Putamen (tissue), 1 donor: Measurements from ENCODE around the gene KAT6B.

Source experiments
- DNase-seq: peaks from one replicate; pipeline ENCODE4 v3.0.0-alpha.2; 2016; ENCODE audit warnings: low spot score

KAT6B gene

GRCh38 chr10:75018251-75018650 lies 191.9 kb downstream of the KAT6B start:
- no peak for DNase-seq

- DNase-seq = peak; percentile 20
Observed at GRCh38 chr10:75018686-75019307, 192.4 kb downstream of the KAT6B start.

- DNase-seq = peak; percentile 30
Observed at GRCh38 chr10:75019370-75019769, 193.0 kb downstream of the KAT6B start.

- no peak for DNase-seq
Observed at GRCh38 chr10:75020168-75020567, 193.8 kb downstream of the KAT6B start.

GRCh38 chr10:75021379-75022249 lies 195.2 kb downstream of the KAT6B start:
- DNase-seq = no peak

- no peak for DNase-seq
Observed at GRCh38 chr10:75023074-75023473, 196.7 kb downstream of the KAT6B start.

GRCh38 chr10:75024971-75025523 lies 198.6 kb downstream of the KAT6B start:
- DNase-seq = no peak

- DNase-seq = no peak
Observed at GRCh38 chr10:75028049-75028448, 201.6 kb downstream of the KAT6B start.

GRCh38 chr10:75028748-75029147 lies 202.3 kb downstream of the KAT6B start:
- DNase-seq = no peak

- DNase-seq = no peak
Observed at GRCh38 chr10:75029420-75029819, 203.0 kb downstream of the KAT6B start.

GRCh38 chr10:75029857-75030256 lies 203.5 kb downstream of the KAT6B start:
- DNase-seq = no peak

- no peak for DNase-seq
Observed at GRCh38 chr10:75030371-75030770, 204.0 kb downstream of the KAT6B start.

GRCh38 chr10:75032119-75032518 lies 205.7 kb downstream of the KAT6B start:
- DNase-seq = no peak

GRCh38 chr10:75032813-75033212 lies 206.4 kb downstream of the KAT6B start:
- no peak for DNase-seq

GRCh38 chr10:75033399-75034130 lies 207.2 kb downstream of the KAT6B start:
- no peak for DNase-seq

- DNase-seq = peak; percentile 34
Observed at GRCh38 chr10:75034131-75034512, 207.7 kb downstream of the KAT6B start.

- DNase-seq = no peak
Observed at GRCh38 chr10:75034714-75035258, 208.4 kb downstream of the KAT6B start.

- DNase-seq = no peak
Observed at GRCh38 chr10:75035975-75036708, 209.7 kb downstream of the KAT6B start.

- DNase-seq = peak; percentile 31
Observed at GRCh38 chr10:75037171-75038153, 211.1 kb downstream of the KAT6B start.

GRCh38 chr10:75038335-75038734 lies 211.9 kb downstream of the KAT6B start:
- DNase-seq = no peak
